HepG2 (cell line): ENCODE results near the gene ZNF24. TPM values are rescaled to one million over a fixed set of nuclear protein-coding genes. Genes with fewer than 3 reads are reported as not detected.

Experiments used
- ADNP ChIP-seq: sonication (generic); formaldehyde crosslinking; IDR thresholded peaks from 2 replicates; pipeline ENCODE4 v1.4.0; 2020; ENCODE audit warnings: missing genetic modification reagents
- ASH2L ChIP-seq: fragments of 300-600, 200-600 bp; sonication (generic); IDR thresholded peaks from 2 replicates; pipeline ENCODE4 v1.7.0; 2017; ENCODE audit warnings: low read depth, mild to moderate bottlenecking, moderate library complexity, mixed read lengths, low read length; ENCODE audit not compliant: insufficient read length
- BORCS8-MEF2B ChIP-seq: sonication (generic); formaldehyde crosslinking; IDR thresholded peaks from 2 replicates; pipeline ENCODE4 v1.8.0; 2022; ENCODE audit warnings: mild to moderate bottlenecking, missing genetic modification reagents
- CTCF ChIP-seq: sonication (generic); formaldehyde crosslinking; IDR thresholded peaks from 2 replicates; pipeline ENCODE4 v1.5.0; 2020; ENCODE audit warnings: mild to moderate bottlenecking, missing genetic modification reagents, moderate library complexity
- DNMT1 ChIP-seq: sonication (generic); formaldehyde crosslinking; IDR thresholded peaks from 2 replicates; pipeline ENCODE4 v1.5.1; 2020; ENCODE audit warnings: mild to moderate bottlenecking, missing genetic modification reagents
- ETV5 ChIP-seq: IDR thresholded peaks from 2 replicates; pipeline ENCODE4 v1.6.1; 2018; ENCODE audit warnings: missing biosample characterization, missing genetic modification reagents, inconsistent platforms, borderline replicate concordance
- FOXO4 ChIP-seq: sonication (generic); formaldehyde crosslinking; conservative IDR thresholded peaks from 2 replicates; pipeline ENCODE4 v1.8.1; 2023; ENCODE audit warnings: missing genetic modification reagents
- HMGXB4 ChIP-seq, 2 experiments: sonication (generic) in 1 of 2; formaldehyde crosslinking in 1 of 2; IDR thresholded peaks; 2 replicates each; pipeline versions ENCODE4 v1.4.0 to v1.6.1; 2018 to 2020; ENCODE audit warnings: missing genetic modification reagents in 2 of 2, borderline replicate concordance in 1 of 2, low read depth in 1 of 2, mild to moderate bottlenecking in 1 of 2, missing biosample characterization in 1 of 2
- HNRNPLL ChIP-seq: fragments of 200-400 bp; formaldehyde crosslinking; IDR thresholded peaks from 2 replicates; pipeline ENCODE4 v1.6.1; 2017; ENCODE audit warnings: mild to moderate bottlenecking, low read depth, low read length; ENCODE audit not compliant: poor library complexity, severe bottlenecking
- HOXA3 ChIP-seq: sonication (generic); formaldehyde crosslinking; IDR thresholded peaks from 2 replicates; pipeline ENCODE4 v1.5.0; 2020; ENCODE audit warnings: missing genetic modification reagents
- MTF2 ChIP-seq: sonication (generic); formaldehyde crosslinking; IDR thresholded peaks from 2 replicates; pipeline ENCODE4 v1.5.0; 2020; ENCODE audit warnings: missing genetic modification reagents, borderline replicate concordance
- POLR2G ChIP-seq: fragments of 200-400 bp; formaldehyde crosslinking; IDR thresholded peaks from 2 replicates; pipeline ENCODE4 v1.6.1; 2018; ENCODE audit warnings: mild to moderate bottlenecking, low read depth, low read length, moderate library complexity
- RAD21 ChIP-seq: fragments of 450-650 bp; formaldehyde crosslinking; IDR thresholded peaks from 2 replicates; pipeline ENCODE4 v1.5.0; 2020; ENCODE audit warnings: mild to moderate bottlenecking
- RFX1 ChIP-seq: fragments of 450-650 bp; IDR thresholded peaks from 2 replicates; pipeline ENCODE4 v1.6.1; 2017
- SP5 ChIP-seq: IDR thresholded peaks from 2 replicates; pipeline ENCODE4 v1.6.1; 2016; ENCODE audit warnings: low read depth, borderline replicate concordance
- TEAD3 ChIP-seq: optimal IDR thresholded peaks from 2 replicates; pipeline ENCODE3; 2016; ENCODE audit warnings: borderline replicate concordance
- ZBED4 ChIP-seq: sonication (generic); formaldehyde crosslinking; IDR thresholded peaks from 2 replicates; pipeline ENCODE4 v1.4.0; 2020; ENCODE audit warnings: missing genetic modification reagents, borderline replicate concordance
- ZNF570 ChIP-seq: sonication (generic); formaldehyde crosslinking; IDR thresholded peaks from 2 replicates; pipeline ENCODE4 v1.4.0; 2020; ENCODE audit warnings: mild to moderate bottlenecking, missing genetic modification reagents, borderline replicate concordance
- ZNF776 ChIP-seq: sonication (generic); formaldehyde crosslinking; IDR thresholded peaks from 2 replicates; pipeline ENCODE4 v1.4.0; 2020; ENCODE audit warnings: mild to moderate bottlenecking, missing genetic modification reagents
- polyA plus RNA-seq, 8 experiments: library from polyadenylated mRNA; depleted of rRNA in 3 of 8; stranded (reverse) in 7 of 8; unstranded in 1 of 8; fragments of >200 nt; fragmentation: Illumina TruSeq in 4 of 8; extraction: Trizol in 4 of 8; gene quantifications; 2 replicates each; pipeline versions ENCODE4 v1.2.1 to v1.2.3, GENCODE V29; 2011 to 2016; ENCODE audit warnings: low read depth in 4 of 8, missing spikeins in 1 of 8, mixed read lengths in 1 of 8; ENCODE audit not compliant: insufficient read depth in 1 of 8
- total RNA-seq, 5 experiments: library from RNA; depleted of rRNA; stranded (reverse); fragments of >200 nt; fragmentation: Illumina TruSeq; extraction: Trizol; gene quantifications; 2 replicates each; pipeline ENCODE4 v1.2.3, GENCODE V29; 2016; ENCODE audit warnings: low read depth in 1 of 5

ZNF24 gene
- total and polyA plus RNA-seq, 2 of the 13 experiments (the other 11 are each of a cell fraction or from before 2014, with no cell fraction given), result 19.5 to 41.1 TPM

- TF ChIP-seq HNRNPLL, result peak; percentile 67
- TF ChIP-seq RAD21, result no peak
- TF ChIP-seq HOXA3 (CRISPR knock-in tag), result peak; percentile 12; the same call in 1 of the 2 replicates
- peak; percentile 43; the same call in 1 of the 2 replicates for TF ChIP-seq POLR2G
- peak; percentile 85; the same call in 1 of the 2 replicates for TF ChIP-seq ZBED4 (CRISPR knock-in tag)
- peak in 1 of 2 experiments; percentile 75; a peak in 2 of 4 replicates for TF ChIP-seq HMGXB4 (CRISPR knock-in tag; IDR thresholded peaks at IDR 0.05; ENCODE audit: borderline replicate concordance in 1 of 2, low read depth in 1 of 2)
- 0 out of 2 replicates have a peak, but pooled peaks have one; percentile 61 for TF ChIP-seq FOXO4 (CRISPR knock-in tag)
- TF ChIP-seq SP5, result peak; percentile 57; the same call in 1 of the 2 replicates
- peak; percentile 68 for TF ChIP-seq ASH2L
- TF ChIP-seq RFX1, result peak; percentile 69
- peak; percentile 61 for TF ChIP-seq ETV5 (CRISPR knock-in tag)
- TF ChIP-seq CTCF, result 0 out of 2 replicates have a peak, but pooled peaks have one; percentile 2
- TF ChIP-seq ZNF776, result 0 out of 2 replicates have a peak, but pooled peaks have one; percentile 35
- peak; percentile 45 for TF ChIP-seq TEAD3 (CRISPR knock-in tag)
- TF ChIP-seq MTF2 (CRISPR knock-in tag), result 0 out of 2 replicates have a peak, but pooled peaks have one; percentile 62
- TF ChIP-seq DNMT1, result 0 out of 2 replicates have a peak, but pooled peaks have one; percentile 38
- TF ChIP-seq BORCS8-MEF2B, result 0 out of 2 replicates have a peak, but pooled peaks have one; percentile 35
- TF ChIP-seq ADNP (CRISPR knock-in tag), result no peak
- TF ChIP-seq ZNF570 (CRISPR knock-in tag), result no peak
Measured at GRCh38 chr18:35376742-35377695, 32.8 kb upstream of the ZNF24 start, which contains the start of gene ZNF396 (continued).
